Measurements from ENCODE around the gene ITCH.

DNA sequence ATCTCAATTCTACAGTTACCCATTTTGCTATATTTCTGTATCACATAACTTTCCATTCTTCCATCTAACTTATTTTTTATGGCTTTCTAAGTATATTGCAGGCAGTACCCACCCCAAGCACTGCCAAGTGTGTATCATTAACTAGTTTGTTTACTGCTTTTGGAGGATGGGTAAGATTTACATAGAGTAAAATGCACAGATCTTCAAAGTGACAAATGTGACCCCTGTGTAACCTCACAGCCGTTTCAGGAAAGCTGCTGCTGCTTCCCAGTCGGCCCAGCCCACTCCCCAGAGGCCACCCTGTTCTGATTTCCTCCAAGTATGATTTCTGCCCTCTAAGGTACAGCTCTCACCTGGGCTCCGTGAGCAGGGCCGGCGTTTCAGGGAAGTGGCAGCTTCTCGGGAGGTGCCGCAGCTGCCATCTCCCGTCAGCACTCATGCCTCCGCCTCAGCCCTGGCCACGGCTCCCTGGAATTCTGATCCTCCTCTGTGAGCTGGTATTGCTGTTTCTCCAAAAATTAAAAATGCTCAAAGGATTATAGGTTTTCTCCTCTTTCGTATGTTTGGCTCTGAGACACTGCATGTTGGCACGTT is 180.5 kb downstream of the ITCH start:
- TF ChIP-seq POLR2A (IDR thresholded peaks at IDR 0.05) (no peak), CTCF (IDR thresholded peaks at IDR 0.05) (no peak)
